Measurements from ENCODE around the gene SUSD1. TPM values are rescaled to one million over a fixed set of nuclear protein-coding genes. Genes with fewer than 3 reads are reported as not detected.

SUSD1 gene
- total RNA-seq, 2 experiments from 2014 or later = 3.8 to 5.2 TPM

DNA sequence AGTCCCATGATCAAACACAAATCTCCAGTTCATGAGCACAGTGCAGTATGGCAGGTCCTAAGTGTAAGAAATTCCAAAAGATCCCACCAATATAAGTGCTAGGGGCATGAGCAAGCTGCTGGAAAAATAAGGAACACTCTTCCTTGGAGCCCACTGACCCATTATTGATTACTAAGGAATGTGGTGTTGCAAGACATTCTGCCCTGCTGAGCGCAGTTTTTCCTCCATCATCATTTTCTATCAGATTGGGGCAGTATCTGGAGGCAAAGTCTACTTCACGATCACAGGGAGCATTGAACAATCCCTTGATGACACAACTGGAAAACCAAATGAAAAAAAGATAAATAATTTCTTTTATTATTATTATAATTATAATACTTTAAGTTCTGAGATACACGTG lies 149.2 kb downstream of the SUSD1 start:
- Mint-ChIP-seq H3K27ac (no peak overlapping the region), H3K4me3 (no peak overlapping the region), H3K4me1 (peaks cover 22% of the 10 kb centered on the region), H3K9me3 (no peaks in the 10 kb centered on the region), H3K27me3 (peaks cover 27% of the 10 kb centered on the region), H3K36me3 (peaks cover 1% of the 10 kb centered on the region)
- no peak for DNase-seq

DNA sequence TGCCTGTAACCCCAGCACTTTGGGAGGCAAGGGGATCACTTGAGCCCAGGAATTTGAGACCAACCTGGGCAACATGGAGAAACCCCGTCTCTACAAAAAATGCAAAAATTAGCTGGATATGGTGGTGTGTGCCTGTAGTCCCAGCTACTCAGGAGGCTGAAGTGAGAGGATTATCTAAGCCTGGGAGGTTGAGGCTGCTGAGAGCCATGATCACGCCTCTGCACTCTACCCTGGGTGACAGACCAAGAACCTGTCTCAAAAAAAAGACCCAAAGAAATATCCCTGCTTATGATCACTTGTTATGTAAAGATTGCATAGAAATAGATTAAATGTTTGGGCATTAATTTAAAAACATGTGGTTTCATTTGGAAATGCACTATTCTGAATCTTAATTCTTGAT lies 153.4 kb downstream of the SUSD1 start:
- no peak overlapping the region for H3K27ac Mint-ChIP-seq
- H3K4me3 Mint-ChIP-seq = no peak overlapping the region
- H3K9me3 Mint-ChIP-seq = no peaks in the 10 kb centered on the region
- H3K27me3 Mint-ChIP-seq = peaks cover 16% of the 10 kb centered on the region
- no peaks in the 10 kb centered on the region for H3K36me3 Mint-ChIP-seq
- H3K4me1 Mint-ChIP-seq = peaks cover 10% of the 10 kb centered on the region
- no peak for DNase-seq

- no peak overlapping the region for H3K4me3 Mint-ChIP-seq
- H3K4me1 Mint-ChIP-seq = peaks cover 10% of the 10 kb centered on the region
- DNase-seq = no peak
- H3K9me3 Mint-ChIP-seq = no peaks in the 10 kb centered on the region
- H3K36me3 Mint-ChIP-seq = no peaks in the 10 kb centered on the region
- peaks cover 12% of the 10 kb centered on the region for H3K27me3 Mint-ChIP-seq
- no peak overlapping the region for H3K27ac Mint-ChIP-seq
These were observed 154.2 kb downstream of the SUSD1 start for GRCh38 chr9:112020680-112021596.

- H3K27ac Mint-ChIP-seq = no peak overlapping the region
- no peak for DNase-seq
- H3K27me3 Mint-ChIP-seq = no peaks in the 10 kb centered on the region
- H3K9me3 Mint-ChIP-seq = no peaks in the 10 kb centered on the region
- no peak overlapping the region for H3K4me3 Mint-ChIP-seq
- no peaks in the 10 kb centered on the region for H3K36me3 Mint-ChIP-seq
- peaks cover 22% of the 10 kb centered on the region for H3K4me1 Mint-ChIP-seq
These were observed 157.2 kb downstream of the SUSD1 start for GRCh38 chr9:112017878-112018277.

GRCh38 chr9:112015736-112016135 lies 159.4 kb downstream of the SUSD1 start:
- Mint-ChIP-seq H3K27me3 (no peaks in the 10 kb centered on the region), H3K27ac (no peak overlapping the region), H3K4me1 (peaks cover 31% of the 10 kb centered on the region), H3K9me3 (no peaks in the 10 kb centered on the region), H3K36me3 (no peaks in the 10 kb centered on the region), H3K4me3 (no peak overlapping the region)
- no peak for DNase-seq

GRCh38 chr9:112015149-112015548 lies 159.9 kb downstream of the SUSD1 start:
- Mint-ChIP-seq H3K36me3 (no peaks in the 10 kb centered on the region), H3K4me1 (peaks cover 27% of the 10 kb centered on the region), H3K27me3 (no peaks in the 10 kb centered on the region), H3K9me3 (no peaks in the 10 kb centered on the region), H3K27ac (no peak overlapping the region), H3K4me3 (no peak overlapping the region)
- DNase-seq = no peak

DNA sequence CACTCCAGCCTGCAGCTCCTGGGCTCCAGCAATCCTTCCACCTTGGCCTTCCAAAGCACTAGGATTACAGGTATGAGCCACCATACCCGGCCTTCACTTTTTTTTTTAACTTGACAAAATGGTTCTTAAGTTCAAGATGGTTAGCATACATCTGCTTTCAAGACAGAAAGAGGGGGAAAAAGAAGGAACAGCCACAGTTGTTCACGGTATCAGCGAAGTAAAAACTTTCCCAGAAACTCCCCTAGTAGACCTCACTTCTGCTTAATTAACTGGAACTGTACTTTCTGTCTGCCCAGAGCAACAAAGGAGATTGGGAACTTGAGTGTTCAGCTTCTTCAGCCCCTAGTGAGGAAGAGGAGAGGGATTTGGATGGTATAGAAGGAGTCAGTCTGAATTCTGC lies 161.8 kb downstream of the SUSD1 start:
- no peak for DNase-seq
- H3K9me3 Mint-ChIP-seq = no peaks in the 10 kb centered on the region
- peaks cover 29% of the 10 kb centered on the region for H3K4me1 Mint-ChIP-seq
- H3K27me3 Mint-ChIP-seq = no peaks in the 10 kb centered on the region
- H3K36me3 Mint-ChIP-seq = no peaks in the 10 kb centered on the region
- no peak overlapping the region for H3K4me3 Mint-ChIP-seq
- no peak overlapping the region for H3K27ac Mint-ChIP-seq

GRCh38 chr9:112012026-112012902 lies 162.8 kb downstream of the SUSD1 start:
- Mint-ChIP-seq H3K4me3 (no peak overlapping the region), H3K36me3 (no peaks in the 10 kb centered on the region), H3K4me1 (peaks cover 38% of the 10 kb centered on the region), H3K27me3 (no peaks in the 10 kb centered on the region), H3K9me3 (no peaks in the 10 kb centered on the region), H3K27ac (peak overlapping the region; percentile 38)
- peak; percentile 20 for DNase-seq

DNA sequence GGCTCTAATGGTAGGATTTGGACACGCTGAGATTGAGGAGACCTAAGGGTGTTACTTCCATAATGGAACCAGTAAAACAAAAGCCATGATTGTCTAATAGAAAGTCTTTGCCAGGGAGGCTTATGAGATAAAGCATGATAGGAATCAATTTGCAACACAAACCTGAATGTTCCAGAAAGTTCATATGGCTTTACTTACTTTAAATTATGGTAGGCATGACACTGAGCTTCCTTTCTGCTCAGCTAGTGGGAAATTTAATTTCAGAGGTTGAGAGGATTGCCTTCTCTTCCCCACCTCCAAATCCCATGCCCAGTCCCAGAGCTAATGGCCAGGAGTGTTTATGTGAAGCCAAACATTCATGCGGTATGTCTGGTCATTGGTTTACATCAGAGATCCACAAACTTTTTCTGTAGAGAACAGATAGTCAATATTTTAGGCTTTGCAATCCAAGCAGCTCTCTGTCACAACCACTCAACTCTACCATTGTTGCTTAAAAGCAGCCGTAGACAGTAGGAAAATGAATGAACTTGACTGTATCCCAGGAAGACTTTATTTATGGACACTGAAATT lies 164.0 kb downstream of the SUSD1 start:
- Mint-ChIP-seq H3K27me3 (no peaks in the 10 kb centered on the region), H3K4me3 (no peak overlapping the region), H3K27ac (no peak overlapping the region), H3K36me3 (no peaks in the 10 kb centered on the region), H3K4me1 (peaks cover 38% of the 10 kb centered on the region), H3K9me3 (no peaks in the 10 kb centered on the region)
- no peak for DNase-seq

- Mint-ChIP-seq H3K4me1 (peaks cover 36% of the 10 kb centered on the region), H3K36me3 (no peaks in the 10 kb centered on the region), H3K27me3 (no peaks in the 10 kb centered on the region), H3K27ac (no peak overlapping the region), H3K4me3 (no peak overlapping the region), H3K9me3 (no peaks in the 10 kb centered on the region)
- no peak for DNase-seq
These were observed 164.6 kb downstream of the SUSD1 start for GRCh38 chr9:112010537-112010936.

DNA sequence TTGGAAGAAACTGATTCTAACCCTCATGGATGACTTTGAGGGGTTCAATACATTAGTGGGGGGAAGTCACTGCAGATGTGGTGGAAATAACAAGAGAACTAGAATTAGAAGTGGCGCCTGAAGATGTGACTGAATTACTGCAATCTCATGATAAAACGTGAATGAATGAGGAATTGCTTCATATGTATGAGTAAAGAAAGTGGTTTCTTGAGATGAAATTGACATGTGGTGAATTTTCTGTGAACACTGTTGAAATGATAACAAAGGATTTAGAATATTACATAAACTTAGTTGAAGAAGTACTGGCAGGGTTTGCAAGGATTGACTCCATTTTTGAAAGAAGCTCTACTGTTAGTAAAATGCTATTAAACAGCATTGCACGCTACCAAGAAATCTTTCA lies 165.4 kb downstream of the SUSD1 start:
- H3K27ac Mint-ChIP-seq = no peak overlapping the region
- H3K4me1 Mint-ChIP-seq = peaks cover 36% of the 10 kb centered on the region
- H3K27me3 Mint-ChIP-seq = no peaks in the 10 kb centered on the region
- H3K36me3 Mint-ChIP-seq = no peaks in the 10 kb centered on the region
- no peak overlapping the region for H3K4me3 Mint-ChIP-seq
- no peaks in the 10 kb centered on the region for H3K9me3 Mint-ChIP-seq
- DNase-seq = no peak

- H3K4me3 Mint-ChIP-seq = no peak overlapping the region
- H3K27ac Mint-ChIP-seq = no peak overlapping the region
- DNase-seq = no peak
- peaks cover 42% of the 10 kb centered on the region for H3K4me1 Mint-ChIP-seq
- no peaks in the 10 kb centered on the region for H3K27me3 Mint-ChIP-seq
- no peaks in the 10 kb centered on the region for H3K36me3 Mint-ChIP-seq
- no peaks in the 10 kb centered on the region for H3K9me3 Mint-ChIP-seq
These were observed 167.4 kb downstream of the SUSD1 start for GRCh38 chr9:112007575-112008240.

GRCh38 chr9:112006361-112007020 lies 168.6 kb downstream of the SUSD1 start:
- peaks cover 37% of the 10 kb centered on the region for H3K4me1 Mint-ChIP-seq
- H3K4me3 Mint-ChIP-seq = no peak overlapping the region
- DNase-seq = no peak
- H3K9me3 Mint-ChIP-seq = no peaks in the 10 kb centered on the region
- H3K27ac Mint-ChIP-seq = no peak overlapping the region
- no peaks in the 10 kb centered on the region for H3K27me3 Mint-ChIP-seq
- H3K36me3 Mint-ChIP-seq = no peaks in the 10 kb centered on the region

DNA sequence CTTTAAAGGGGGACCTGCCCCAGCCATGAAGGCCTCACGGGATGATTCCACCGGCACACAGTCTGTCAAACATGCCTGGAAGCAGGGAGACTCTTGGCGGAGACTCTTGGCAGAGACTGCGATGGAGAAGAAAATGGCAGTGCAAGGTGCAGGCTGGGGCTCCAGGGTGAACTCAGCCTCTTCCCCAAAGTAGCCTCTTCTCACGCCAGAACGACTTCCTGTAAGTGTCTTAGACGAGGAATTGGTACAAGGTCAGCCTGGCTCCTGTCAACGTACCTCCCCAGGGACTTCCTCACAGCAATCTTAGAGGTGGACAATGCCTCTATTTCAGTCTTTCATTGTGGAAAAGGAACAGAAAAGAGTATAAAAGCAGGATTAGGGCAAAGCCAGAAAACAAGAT lies 169.2 kb downstream of the SUSD1 start:
- no peaks in the 10 kb centered on the region for H3K36me3 Mint-ChIP-seq
- H3K27me3 Mint-ChIP-seq = no peaks in the 10 kb centered on the region
- peaks cover 36% of the 10 kb centered on the region for H3K4me1 Mint-ChIP-seq
- H3K9me3 Mint-ChIP-seq = no peaks in the 10 kb centered on the region
- H3K4me3 Mint-ChIP-seq = no peak overlapping the region
- no peak overlapping the region for H3K27ac Mint-ChIP-seq
- DNase-seq = no peak
